NCI-H2081 (cell line): ENCODE results near the gene SMG6.
"Not testable (repeated sequence)": the region's sequence is repeated elsewhere in the genome, so short reads cannot be mapped to it uniquely, and the experiment has no call there.

Source experiments
- DNase-seq, 2 experiments: peaks; one replicate each; lab custom pipeline; 2025; lab: John Stamatoyannopoulos, UW

Gene SMG6

DNA sequence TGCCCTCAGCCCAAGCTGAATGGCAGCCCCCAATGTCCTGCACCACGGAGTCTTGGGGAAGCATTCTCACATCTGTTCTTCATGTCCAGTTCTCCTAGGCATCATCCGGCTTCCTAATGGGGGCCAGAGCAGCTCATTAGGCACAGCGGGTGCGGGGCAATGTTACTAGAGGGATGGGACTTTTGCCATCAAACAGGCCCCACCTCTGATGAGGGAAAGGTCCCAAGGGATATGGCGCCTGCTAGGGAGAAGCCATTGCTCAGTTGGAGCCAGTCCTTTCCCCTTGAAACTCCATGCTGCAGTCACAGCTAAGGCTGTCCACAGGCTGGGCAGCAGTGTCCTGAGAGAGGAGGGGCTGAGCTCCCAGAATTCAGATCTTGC, 275.4 kb downstream of the SMG6 start:
- no peak for DNase-seq

DNA sequence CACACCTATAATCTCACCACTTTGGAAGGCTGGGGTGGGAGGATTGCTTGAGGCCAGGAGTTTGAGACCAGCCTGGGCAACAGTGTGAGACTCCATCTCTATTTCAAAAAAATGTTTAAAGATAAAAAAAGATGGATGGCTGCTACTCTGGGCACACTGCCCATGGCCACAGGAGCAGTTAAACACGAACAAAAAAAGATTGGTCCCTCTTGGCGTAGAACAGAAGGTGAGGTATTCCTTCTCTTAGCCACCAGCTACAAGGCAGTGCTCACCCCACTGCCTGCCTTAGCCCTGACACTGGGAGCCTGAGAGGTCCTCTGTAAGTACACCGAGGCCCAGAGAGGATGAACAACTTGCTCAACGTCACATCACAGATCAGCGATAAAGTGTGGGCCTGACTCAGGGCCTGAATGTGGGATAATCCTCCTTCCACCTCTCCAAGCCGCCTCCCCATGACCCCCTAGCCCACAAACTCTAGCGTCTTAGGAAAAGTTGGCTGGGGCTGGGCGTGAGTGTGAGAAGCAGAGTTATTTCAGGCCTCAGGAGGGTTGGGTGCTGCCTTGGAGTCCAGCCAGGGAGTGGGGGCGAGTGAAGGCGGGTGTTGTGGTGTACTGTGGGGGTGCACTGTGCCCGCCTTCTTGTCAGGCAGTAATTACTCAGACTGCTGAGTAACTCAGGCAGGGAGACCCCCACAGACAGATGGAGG, 275.9 kb downstream of the SMG6 start:
- no peak for DNase-seq

DNA sequence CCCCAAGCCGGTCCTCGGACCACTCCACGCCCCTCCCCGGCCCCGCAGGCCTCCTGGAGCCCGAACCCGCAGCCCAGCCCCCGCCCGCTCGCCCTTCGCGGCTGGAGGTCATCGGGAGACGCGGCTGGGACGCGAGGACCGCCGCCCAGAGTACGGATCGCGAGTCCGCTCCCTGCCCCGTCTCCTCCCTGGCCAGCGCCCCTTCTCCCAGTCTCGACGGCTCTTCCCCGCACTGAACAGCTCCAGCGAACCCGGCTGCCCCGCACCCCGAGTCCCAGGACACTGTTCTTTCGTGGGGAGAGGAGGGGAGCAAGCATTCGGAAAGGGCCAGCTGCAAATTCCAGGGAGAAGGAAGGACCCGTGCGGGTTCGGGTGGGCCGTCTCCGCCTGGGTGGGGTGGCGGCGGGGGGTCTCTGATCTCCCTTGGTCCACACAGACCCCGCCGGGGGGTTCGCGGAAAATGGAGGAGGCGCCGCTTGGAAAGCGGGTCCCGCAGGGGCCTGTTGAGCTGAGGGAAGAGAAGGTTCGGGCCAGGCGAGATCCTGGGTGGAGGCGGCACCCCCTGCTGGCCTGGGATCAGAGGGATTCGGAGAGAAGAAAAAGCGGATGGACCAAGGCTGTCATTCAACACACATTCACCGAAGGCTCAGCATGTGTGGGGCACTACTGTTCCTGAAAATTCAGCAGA, 277.8 kb downstream of the SMG6 start:
- peak in 1 of 2 experiments; percentile 17 for DNase-seq

DNA sequence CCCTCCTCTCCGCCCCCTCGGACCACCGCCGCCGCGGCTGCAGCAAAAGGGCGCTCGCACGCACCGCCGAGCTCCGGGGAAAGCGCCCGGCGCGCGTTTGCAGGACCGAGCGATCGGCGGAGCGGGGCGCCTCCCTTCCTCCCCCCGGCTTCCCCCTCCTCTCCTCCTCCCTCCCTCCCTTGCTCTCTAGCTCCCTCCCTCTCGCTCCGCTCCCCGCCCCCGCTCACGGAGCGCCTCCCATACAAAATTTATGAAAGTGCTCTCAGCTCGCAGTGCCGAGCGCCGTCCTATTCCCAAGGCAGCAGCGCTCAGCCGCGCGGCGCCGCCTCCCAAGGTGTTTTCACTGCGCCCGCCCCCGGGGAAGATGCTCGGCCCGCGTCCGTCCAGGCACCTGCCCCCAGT, 278.4 kb downstream of the SMG6 start, which contains the start of gene RTN4RL1:
Gene RTN4RL1, minus strand, starts transcription at position 115 of the 402 bp plus-strand sequence. CDS start 469 bp downstream, outside the sequence.
- DNase-seq, result peak; percentile 41 to 50

DNA sequence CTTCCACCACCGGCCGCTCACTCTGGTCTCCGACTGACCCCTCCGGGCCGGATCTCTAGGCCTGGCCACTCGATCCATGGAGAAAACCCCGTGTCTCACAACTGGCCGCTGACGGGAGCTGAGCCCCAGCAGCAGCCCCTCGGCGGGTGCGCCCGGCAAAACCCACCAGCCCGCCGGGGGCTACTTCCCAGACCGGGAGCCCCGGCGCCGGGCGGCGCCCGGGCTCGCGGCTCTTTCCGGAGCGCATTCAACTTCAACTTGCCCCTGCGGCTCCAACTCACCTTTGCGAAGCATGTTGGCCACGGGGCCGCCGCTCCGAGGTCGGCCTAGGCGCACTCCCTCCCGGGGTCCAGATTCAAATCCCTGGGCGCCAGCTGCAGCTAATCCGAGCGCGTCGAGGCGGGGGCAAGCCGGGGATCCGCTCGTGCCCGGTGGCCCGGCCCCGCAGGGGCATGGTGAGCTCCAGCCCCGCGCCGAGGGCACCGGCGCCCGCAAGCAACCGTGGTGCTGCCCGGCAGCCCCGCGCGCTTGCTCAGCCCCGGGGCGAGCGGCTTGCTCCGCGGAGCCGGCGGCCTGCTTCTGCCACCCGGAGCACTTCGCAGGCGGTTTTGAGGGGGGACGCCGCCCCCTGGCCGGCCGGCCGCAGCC, 278.9 kb downstream of the SMG6 start:
- DNase-seq, result no peak

DNA sequence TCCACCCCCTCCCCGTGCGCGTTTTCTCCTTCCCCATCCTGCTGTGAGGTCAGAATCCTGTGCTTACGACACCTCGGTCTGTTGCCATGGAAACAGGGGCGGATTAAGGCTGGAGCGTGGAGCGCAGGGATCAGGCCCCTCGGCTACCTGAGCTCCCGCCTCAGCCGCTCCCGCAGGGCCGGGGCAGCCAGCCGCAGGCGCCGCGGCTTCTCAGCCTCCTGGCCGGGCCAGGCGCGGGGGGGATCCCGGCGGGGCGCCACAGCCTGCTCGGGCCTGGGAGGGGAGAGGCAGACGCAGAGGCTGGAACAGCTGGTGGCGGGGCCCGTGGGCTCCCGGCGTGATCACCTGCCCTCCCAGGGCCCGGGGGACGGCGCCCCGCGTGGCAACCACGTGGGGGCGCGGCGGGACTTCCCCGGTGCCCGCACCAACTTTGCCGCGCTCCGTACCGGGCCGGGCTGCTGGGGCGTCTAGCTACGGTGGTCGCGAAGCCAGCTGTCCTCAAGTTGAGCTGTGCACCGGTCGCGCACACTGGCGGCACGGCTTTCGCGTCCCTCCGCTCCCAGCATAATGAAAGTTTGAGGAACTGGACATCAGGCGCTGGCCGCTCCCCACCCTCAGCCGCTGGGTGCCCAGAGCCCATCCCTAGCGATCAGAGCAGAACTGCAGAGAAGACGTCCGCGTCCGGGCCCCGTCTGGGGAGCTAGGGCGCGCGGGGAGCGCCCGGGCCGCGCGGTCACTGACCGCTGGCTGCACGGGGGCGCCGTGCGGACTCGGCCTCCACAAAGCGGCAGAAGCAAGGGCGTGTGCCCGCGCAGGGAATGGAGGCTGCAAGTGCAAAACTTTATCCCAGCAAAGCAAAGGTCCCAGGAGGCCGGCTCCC, 279.7 kb downstream of the SMG6 start:
- DNase-seq, result peak in 1 of 2 experiments; percentile 25

DNA sequence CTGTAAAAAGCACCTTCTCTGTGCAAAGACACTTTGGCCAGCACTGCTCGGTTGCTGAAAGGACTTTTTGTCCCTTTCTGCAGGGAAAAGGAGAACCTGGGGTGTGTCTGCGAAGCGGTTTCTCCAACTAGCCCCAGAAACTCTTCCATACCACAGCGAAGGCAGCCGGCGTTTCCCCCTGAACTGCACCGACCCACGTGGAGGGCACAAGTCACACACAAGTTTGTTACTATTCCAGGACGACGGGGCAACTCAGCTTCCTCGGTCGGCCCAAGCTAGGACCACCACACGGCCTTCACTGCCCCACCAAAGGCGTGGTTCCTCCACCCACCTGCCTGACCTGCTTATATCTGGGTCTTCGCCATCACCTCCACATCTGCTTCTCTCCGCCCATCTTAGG, 280.3 kb downstream of the SMG6 start:
- no peak for DNase-seq

DNA sequence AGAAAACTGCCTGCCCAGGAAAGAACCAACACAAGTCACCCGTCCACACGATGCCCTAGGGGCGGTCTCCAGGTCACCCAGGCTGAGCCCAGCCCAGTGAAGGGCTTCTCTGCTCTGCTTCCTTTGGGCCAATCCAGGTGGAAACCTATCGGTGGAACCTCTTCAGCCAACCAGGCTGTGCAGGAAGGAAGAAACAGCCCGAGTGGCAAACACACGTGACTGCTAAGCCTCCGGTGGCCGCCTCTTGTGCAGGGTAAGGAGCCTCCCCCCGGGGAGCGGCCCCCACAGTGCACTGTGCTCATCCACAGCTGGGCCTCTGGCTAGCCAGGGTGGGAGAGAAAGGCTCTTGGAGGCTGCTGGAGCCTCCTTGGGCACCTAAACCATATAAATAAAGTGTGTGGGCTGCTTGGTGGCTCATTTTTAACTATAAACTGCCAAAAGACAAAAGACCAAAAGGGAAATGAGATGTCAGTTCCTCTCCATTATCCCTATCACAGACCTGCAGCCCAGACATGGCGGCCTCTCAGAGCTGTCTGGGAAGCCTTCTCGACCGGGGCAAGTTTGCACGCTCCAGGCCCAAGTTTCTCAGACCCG, 280.8 kb downstream of the SMG6 start:
- DNase-seq, result no peak

DNA sequence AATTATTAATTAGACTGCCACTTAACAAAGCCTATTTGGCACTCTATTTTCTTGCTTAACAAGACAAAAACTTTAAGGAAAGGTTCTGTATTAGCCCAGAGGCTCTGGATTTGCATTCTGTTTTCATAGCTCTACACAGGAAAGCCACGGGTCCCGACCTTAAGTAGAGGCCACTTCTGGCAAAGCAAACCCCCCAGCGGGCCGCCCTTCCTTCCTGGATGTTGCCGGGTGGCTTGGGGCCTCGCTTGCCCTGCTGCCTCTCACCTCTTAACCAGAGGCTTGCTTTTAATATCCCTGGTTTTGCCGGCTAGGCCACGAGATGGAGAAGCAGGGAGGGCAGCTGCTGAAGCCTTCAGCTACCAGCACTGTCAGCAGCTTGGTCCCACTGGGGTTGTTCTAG, 282.9 kb downstream of the SMG6 start:
- DNase-seq, result no peak

DNA sequence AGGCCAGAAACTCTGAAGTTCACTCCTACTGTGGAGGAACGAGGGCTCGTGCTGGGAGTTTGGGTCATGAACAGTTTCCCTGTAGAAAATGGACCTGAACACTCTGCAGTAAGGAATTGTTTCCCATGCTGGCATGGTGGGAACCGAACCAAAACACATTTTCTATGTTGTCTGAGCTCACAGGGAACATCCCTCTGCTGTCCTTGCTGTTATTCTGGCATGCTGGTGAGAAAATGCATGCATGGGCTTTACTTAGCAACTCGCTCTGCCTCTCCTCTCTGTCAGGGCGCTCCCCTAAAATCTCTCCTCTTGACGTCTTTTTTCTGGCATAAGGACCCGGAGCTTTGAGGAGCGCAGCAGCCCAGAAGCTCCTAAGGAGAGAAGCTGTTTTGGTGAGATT, 283.9 kb downstream of the SMG6 start:
- DNase-seq, result no peak

DNA sequence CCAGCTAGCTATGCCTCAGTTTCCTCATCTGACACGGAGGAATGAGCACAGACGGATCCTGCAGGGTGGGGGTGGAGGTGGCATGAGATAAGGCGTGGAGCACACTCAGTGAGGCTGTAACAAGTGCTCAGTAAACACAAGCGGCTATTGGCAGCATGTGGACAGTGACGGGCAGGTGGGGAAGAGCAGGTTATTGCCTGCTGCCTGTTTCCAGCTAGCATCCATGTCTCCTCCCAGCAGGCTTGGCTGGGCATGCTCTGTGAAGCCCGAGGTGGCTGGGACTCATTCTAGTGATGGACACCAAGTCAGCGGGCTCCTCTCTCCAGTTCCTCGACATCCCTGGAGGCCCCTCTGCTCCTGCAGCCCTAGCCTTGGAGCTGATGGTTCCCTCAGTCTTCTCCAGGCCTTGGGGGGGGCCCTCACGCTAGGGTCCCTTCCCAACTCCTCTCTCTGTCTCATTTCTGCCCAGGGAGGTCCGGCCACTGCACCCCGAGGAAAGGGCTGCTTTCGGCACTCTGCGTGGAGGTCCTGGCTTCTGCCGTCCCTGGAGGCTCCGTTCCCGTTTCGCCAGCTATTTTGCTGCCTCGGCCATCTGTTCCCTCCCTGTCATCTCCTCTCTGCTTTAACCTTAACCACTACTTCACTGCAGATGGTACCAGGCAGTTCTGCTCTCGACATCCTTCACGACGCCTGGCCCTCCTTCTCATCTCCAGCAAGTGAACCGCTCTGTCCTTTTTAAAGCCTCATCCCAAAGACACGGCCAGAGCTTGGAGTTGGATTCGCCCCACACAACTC, 284.7 kb downstream of the SMG6 start:
- DNase-seq, result peak in 1 of 2 experiments; percentile 9

DNA sequence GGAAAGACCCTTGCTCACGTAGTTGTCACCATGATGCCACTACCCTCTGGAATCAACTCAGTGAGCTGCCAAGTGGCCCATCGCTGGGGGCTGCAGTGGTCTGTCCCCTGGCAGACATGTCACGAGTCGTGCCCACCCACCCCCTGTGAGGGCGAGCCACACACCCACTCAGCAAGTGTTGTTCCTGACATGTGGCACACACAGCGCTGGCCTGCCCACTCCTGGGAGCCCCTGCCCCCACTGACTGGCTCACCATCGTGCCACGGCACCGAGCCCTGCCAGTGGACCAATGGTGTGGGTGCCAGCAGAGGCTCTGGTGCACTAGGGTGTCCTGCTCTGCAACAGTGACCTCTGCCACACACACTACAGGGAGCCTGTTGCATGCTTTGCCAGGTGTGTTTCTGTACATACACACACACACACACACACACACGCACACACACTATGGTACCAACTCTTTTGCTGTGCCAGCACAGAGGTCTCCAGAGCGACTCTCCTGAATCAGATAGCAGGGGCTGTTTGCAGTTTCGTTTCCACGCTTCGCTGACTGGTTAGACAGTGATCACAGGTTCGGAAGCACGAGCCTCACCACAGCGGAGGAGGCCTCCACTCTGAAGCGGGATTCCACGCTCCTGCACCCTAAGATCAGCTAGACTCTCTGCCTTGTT, 286.2 kb downstream of the SMG6 start:
- no peak for DNase-seq

DNA sequence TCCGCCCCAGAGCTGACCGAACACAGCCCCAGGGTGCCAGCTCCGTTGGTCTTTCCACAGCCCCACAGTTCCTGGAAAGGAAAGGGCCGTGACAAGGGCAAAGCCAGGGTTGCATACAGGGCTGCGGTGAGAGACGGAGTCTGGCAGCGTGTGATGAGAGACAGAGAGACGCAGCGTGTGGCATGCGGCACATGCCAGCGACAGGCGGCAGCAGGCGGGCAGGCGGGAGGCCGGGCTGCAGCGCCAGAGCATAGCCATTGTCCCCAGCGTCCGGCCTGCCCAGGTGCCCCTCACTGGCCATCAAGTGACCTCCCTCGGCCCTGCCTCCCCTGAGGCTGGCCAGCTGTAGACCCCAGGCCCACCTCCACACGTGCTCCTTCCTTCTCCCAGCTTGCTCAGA, 287.1 kb downstream of the SMG6 start:
- DNase-seq, result no peak

DNA sequence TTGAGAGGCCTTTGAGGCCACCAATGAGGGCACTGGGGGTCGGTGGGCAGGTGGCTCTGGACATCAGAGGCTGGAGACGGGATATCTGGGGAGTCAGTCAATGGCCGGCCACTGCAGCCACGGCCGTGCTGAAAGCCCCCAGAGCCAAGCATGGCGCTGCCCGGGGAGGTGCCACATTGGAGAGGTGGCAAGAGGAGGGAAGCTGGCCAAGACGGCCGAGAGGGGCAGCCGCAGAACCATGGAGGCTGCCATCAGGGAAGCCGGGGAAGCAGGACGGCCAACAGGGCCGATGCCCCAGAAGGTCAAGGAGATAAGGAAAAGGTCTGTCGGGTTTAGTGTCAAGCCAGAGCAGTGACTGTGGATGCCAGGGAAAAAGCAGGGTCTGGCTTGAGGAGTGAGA, 288.3 kb downstream of the SMG6 start:
- DNase-seq, result no peak

DNA sequence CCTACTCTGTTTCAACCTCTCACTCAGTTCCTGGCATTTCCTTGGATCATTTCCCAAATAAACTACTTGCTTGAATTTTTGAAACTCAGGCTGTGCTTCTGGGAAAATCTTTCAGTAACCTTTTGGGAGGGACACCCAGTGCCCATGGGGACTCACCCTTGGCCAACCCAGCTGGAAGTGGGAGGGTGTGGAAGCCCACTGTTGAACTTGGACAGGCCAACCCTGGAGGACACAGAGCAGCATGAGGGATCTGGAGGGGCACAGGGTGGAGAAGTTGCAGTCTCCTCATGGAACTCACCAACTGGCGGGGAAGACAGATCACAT, 289.6 kb downstream of the SMG6 start:
- DNase-seq, result no peak

DNA sequence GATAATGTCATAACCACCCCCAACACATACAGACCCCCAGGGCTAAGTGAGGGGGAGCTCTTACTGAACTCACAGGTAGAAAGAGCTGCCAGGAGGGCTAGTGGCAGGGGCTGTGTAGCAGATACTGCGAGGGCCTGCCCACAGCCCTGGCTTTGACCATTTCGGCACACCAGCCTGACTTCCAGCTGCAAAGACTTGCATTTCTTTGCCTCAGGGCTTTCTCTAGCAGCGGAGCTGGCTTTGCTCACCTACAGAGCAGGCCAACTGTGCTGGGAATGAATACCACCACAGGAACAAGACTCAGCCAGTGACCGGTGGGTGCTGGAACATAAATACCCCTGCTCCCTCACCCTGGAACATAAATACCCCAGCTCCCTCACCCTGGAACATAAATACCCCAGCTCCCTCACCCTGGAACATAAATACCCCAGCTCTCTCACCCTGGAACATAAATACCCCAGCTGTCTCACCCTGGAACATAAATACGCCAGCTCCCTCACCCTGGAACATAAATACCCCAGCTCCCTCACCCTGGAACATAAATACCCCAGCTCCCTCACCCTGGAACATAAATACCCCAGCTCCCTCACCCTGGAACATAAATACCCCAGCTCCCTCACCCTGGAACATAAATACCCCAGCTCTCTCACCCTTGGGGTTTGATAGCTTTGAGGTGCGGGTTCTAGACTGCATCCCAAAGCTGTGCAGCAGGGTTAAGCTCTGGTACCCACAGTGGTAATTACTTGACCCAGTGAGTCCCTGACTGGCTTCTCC, 290.2 kb downstream of the SMG6 start:
- DNase-seq, result not testable (repeated sequence)

DNA sequence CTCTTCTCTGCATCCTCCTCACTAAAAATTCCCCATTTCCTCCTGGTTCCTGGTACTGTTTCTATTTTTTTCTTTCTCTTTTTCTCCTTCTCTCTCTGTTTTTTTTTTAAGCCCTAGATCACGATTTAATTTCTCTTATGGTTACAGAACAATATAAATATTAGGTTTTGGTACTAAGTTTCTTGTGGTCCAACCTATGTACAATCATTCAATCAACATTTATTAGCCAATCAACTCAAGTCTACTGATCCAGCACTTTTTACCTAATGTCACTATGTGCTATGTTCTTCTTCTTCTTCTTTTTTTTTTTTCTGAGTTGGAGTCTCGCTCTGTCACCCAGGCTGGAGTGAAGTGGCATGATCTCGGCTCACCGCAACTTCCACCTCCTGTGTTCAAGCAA, 291.1 kb downstream of the SMG6 start:
- DNase-seq, result no peak

DNA sequence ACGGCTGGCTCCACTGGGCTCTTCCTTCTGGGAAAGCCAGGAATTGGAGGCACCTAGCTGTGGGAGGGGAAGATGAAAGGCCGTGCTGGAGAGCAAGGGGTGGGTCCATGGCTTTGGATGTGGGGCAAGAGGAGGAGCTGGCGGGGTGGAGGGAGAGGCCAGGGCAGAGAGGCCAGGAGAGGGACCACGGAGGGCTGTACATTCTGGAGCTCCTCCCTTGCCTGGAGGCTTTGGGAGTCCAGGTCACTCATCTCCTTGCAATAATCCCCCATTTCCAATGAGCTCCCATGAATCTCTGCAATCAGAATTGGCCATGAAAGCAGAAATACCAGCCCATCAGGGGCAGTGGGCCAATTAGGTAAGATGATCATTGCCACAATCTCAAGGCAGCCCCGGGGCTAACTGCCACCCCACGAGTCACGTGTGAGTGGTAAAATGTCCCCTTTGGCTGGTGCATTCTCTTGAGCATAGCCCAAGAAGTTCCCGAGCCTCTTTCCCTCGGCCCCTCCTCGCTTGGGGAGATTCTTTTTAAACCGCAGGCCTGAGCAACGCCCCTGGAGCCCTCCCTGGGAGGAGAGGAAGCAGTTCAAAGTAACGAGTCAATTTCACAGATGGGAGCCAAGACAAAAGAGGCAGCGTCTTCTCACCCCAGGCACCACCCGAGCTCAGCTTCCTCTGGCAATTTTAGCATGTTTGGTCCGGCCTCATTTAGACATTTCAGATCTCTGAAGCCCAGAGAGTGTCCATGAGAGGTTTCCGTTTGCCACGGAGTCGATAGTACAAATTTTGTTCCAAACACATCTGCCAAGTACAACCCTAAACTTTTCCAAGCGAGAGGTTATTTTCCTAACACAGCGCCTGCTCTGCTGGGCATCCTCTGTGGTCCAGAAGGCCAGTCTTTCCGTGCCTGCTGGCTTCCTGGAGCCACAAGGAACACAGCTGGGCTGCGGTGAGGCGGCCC, 291.9 kb downstream of the SMG6 start:
- no peak for DNase-seq
